Dermis microvascular lymphatic vessel endothelial cell (primary cell): ENCODE measurements around the gene ZIC1. TPM values are rescaled to one million over a fixed set of nuclear protein-coding genes. Genes with fewer than 3 reads are reported as not detected.

Experiments
- DNase-seq, 2 donors: peaks; one replicate each; pipeline versions ENCODE4 v3.0.0 to v3.0.0-alpha.2; 2010; ENCODE audit warnings: low read depth in 2 of 2
- total RNA-seq: library from RNA; depleted of rRNA; stranded (reverse); fragments of >200 nt; gene quantifications from 2 replicates; pipeline ENCODE4 v1.2.1, GENCODE V29; 2014

Gene ZIC1
- total RNA-seq, 1 donor from 2014 or later, result not detected

GRCh38 chr3:147410116-147410525 lies 956 bp downstream of the ZIC1 start:
- DNase-seq, result no peak

- DNase-seq, result no peak
Observed at GRCh38 chr3:147410526-147411237, 1.5 kb downstream of the ZIC1 start.

GRCh38 chr3:147411238-147411814 lies 2.2 kb downstream of the ZIC1 start:
- DNase-seq, result peak in 1 of 2 donors; percentile 7

- DNase-seq, result no peak
Observed at GRCh38 chr3:147411815-147412241, 2.7 kb downstream of the ZIC1 start.

GRCh38 chr3:147412261-147412916 lies 3.2 kb downstream of the ZIC1 start:
- DNase-seq, result no peak

- DNase-seq, result no peak
Observed at GRCh38 chr3:147412917-147413685, 3.9 kb downstream of the ZIC1 start.

GRCh38 chr3:147413686-147414389 lies 4.7 kb downstream of the ZIC1 start:
- DNase-seq, result no peak

GRCh38 chr3:147414390-147415138 lies 5.4 kb downstream of the ZIC1 start:
- no peak for DNase-seq

GRCh38 chr3:147415286-147415685 lies 6.1 kb downstream of the ZIC1 start:
- DNase-seq, result no peak

- DNase-seq, result no peak
Observed at GRCh38 chr3:147415874-147416273, 6.7 kb downstream of the ZIC1 start.

- DNase-seq, result no peak
Observed at GRCh38 chr3:147416931-147417330, 7.8 kb downstream of the ZIC1 start.

GRCh38 chr3:147417551-147418295 lies 8.6 kb downstream of the ZIC1 start:
- DNase-seq, result no peak

GRCh38 chr3:147418371-147418781 lies 9.2 kb downstream of the ZIC1 start:
- no peak for DNase-seq

GRCh38 chr3:147418808-147419701 lies 9.9 kb downstream of the ZIC1 start:
- peak in 1 of 2 donors; percentile 10 for DNase-seq

- DNase-seq, result no peak
Observed at GRCh38 chr3:147419781-147420224, 10.6 kb downstream of the ZIC1 start.

- DNase-seq, result no peak
Observed at GRCh38 chr3:147420353-147421183, 11.4 kb downstream of the ZIC1 start.

- DNase-seq, result no peak
Observed at GRCh38 chr3:147421184-147421912, 12.2 kb downstream of the ZIC1 start.
